Kidney capillary endothelial cell (primary cell): ENCODE data around the gene WDR4.
"Not testable (repeated sequence)": the region's sequence is repeated elsewhere in the genome, so short reads cannot be mapped to it uniquely, and the experiment has no call there.

Source experiments
- DNase-seq: peaks from one replicate; pipeline ENCODE4 v3.0.0-alpha.2; 2018; ENCODE audit warnings: low spot score

The WDR4 gene

GRCh38 chr21:42839271-42840231 is 39.8 kb downstream of the WDR4 start:
- no peak for DNase-seq

DNA sequence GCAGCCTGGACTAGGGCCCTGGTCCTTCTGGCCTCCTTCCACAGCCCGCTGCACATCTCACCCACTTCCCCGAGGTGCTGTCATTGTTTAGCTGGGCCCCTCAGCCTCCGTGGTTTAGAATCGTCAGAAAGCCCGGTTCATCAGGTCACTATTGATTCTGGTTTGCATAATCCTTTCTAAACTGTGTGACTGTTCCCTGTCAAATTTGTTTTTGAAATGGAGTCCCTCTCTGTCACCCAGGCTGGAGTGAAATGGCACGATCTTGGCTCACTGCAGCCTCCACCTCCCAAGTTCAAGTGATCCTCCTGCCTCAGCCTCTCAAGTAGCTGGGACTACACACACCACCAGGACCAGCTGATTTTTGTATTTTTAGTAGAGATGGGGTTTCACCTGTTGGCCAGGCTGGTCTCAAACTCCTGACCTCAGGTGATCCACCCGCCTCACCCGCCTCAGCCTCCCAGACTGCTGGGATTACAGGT is 41.1 kb downstream of the WDR4 start:
- DNase-seq: not testable (repeated sequence)

GRCh38 chr21:42837421-42838211 is 41.7 kb downstream of the WDR4 start:
- no peak for DNase-seq

DNA sequence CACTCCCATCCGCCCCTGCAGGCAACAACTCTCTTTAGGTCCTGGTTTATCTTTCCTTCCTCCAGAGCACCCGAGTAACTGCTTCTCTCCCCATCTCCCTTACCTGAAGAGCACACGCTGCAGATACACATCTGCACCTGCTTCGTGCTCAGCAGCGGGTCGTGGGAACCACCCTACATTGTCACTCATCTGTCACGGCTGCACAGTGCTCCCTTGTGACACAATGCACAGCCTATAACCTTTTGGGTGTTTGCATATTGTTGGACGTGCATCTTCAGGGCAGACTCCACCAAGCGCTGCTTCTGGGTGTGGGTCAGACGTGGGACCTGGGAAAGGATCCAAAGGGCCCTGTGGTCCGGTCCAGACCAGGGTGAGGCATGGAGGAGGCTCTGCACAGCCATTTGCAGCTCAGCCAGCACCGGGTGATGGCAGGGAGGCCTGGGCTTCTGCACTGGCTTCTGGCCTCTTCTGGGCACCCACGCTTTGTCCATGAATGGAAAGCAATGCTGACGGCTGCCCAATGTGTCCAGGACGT is 42.5 kb downstream of the WDR4 start:
- DNase-seq: no peak

DNA sequence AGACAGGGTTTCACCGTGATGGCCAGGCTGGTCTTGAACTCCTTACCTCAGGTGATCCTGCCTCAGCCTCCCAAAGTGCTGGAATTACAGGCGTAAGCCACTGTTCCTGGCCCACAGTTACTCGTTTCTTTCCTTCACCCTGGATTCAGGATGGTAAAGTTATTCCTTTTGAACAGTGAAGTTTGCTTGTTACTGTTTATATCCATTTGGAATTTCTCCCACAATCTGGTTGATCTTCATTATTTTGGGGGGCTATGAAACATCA is 43.0 kb downstream of the WDR4 start:
- DNase-seq: no peak

- DNase-seq: no peak
These were observed 43.5 kb downstream of the WDR4 start for GRCh38 chr21:42835611-42836401.

DNA sequence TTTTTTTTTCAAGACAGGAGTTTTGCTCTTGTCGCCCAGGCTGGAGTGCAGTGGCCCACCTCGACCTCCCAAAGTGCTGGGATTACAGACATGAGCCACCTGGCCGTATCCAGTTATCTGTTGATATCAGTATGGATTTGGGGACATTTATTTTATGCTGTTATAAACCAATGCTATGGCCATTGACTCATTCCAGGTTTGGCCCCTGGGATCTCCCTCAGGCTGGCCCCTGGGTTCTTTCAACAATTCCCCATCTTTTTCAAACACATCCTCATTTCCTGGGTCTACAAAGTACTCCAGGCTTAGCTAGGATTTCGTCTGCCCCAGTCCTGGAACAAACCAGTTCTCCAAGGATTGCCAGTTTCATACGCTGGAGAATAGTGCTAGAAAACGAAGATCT is 44.1 kb downstream of the WDR4 start:
- no peak for DNase-seq

DNA sequence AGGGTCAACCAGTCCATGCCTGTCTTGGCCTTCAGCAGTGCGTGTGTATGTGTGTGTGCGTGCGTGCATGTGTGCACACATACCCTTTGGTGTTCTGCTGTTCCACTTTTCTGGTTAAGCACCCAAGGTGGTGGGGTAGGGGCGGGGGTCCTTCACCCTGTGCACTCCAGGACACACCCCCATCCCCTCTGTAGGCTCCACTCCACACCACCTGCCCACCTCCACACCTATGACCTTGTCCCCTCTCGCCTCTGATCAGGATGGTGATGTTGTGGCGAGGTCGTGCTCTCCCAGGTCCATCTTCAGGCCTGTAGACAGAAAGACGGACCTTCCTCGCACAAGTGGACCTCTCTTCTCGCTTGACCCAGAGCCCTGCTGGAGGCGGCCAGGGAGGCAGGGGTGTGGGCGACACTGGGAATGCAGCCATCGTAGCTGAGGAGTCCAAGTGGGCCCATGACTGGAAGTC is 44.6 kb downstream of the WDR4 start:
- no peak for DNase-seq

DNA sequence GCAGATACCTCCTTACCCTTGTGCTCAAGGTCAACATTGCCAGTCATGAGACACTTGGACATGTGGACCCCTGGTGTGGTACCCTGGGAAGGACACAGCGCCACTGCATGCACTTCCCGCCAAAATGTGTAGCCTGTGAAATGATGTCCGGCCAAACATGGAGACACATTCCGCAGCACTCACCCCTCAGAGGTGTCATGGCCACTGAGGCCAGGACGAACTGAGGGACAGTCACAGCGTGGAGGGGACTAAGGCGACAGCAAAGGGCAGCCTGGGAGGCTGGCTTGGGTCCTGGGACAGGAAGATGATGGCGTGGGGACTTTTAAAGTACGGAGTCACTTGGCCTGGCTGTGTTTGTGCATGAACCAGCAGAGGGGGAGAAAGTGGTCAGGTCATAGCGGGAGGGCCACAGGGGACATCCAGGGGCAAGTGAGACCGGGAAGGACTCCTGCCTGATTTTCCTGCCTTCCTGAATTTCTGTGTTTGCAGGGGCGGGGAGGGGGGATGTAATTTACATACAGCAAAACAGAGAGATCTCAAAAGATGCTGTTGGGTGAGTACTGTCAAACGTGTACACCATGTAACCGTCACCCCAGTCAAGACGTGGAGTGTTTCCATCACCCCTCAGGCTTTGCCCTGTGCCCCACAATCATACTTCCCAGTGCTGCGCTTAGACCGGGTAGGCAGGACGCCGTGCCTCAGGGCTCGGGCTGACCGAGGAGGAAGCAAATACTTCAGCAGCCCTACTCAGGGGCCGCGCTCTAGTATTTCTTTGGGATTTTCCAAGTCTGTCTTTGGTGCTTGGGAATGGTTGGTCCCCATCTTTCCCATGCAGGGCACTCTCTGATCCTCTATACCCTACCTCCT is 45.2 kb downstream of the WDR4 start:
- DNase-seq: no peak

DNA sequence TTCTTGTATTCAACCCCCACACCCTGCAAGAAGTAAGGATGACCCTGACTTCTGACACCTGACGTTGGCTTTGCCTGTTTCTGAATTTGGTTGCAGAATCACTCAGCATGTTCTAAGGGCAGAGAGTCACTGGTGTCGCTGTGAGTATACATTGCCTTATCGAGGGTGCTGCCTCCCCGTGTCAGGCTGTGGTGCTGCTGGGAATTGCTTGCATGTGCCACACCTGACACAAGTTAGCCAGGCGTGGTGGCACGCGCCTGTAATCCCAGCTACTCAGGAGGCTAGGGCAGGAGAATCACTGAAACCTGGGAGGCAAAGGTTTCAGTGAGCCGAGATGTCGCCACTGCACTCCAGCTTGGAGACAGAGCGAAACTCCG is 45.9 kb downstream of the WDR4 start:
- DNase-seq: no peak

- not testable (repeated sequence) for DNase-seq
These were observed 47.1 kb downstream of the WDR4 start for GRCh38 chr21:42832321-42832630.

GRCh38 chr21:42830456-42831455 is 48.6 kb downstream of the WDR4 start:
- DNase-seq: no peak

DNA sequence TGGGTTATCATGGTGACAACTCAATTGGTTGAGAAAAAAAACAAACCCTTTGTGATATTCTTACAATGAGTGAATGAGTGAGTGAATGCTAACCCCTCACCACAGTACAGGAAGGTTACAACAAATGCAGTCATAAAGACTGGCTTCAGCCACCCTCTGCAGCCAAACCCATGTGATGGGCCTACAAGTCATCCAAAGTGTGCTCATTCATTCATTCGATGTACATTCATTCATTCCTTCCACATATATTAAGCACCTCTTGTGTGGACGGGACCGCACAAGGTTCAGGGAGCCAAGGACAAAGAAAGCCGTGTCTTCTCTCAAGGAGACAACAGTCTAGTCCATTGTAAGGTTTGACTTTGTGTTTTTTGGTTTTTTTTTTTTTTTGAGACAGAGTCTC is 49.4 kb downstream of the WDR4 start:
- no peak for DNase-seq

GRCh38 chr21:42829417-42829816 is 49.9 kb downstream of the WDR4 start:
- no peak for DNase-seq

DNA sequence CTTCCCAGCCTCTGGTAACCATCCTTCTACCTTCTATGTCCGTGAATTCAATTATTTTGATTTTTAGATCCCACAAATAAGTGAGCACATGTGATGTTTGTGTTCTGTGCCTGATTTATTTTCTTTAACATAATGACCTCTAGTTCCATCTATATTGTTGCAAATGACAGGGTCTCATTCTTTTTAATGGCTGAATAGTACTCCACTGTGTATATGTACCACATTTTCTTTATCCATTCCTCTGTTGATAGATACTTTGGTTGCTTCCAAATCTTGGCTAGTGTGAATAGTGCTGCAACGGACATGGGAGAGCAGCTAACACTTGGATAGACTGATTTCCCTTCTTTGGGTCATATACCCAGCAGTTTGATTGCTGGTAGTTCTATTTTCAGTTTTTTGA is 51.8 kb downstream of the WDR4 start:
- no peak for DNase-seq

DNA sequence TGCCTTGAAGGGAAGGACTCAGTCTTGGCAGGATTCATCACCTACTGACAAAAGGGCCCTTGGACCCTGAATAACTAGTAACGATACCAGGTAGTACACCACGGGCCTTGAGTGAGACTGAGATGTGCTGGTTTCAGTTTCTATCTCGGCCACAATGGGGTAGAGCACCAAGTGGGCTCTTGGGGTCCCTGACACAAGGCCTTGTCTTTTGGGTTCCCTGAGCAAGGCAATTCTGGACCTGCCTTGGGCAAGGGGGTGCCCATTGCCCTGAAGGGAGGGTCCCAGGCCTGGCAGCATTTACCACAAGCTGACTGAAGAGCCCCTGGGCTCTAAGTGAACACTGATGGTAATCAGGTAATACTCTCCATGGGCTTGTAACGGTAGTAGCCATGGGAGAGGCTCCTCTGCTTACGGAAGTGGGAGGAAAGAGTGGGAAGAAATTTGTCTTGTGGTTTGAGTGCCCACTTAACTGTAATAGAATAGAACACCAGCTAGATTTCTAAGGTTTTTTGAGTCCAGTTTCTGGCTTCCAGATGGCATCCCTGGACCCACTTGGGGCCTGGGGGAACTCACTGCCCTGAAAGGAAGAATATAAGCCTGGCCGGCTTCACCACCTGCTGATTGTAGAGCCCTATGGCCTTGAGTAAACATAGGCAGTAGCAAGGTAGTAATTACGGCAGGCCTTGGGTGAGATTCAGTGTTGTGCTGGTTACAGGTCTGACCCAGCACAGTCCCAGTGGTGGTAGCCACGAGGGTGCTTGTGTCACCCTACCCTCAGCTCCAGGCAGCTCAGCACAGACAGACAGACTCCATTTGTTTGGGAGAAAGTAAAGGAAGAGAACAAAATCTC is 58.5 kb downstream of the WDR4 start:
- no peak for DNase-seq

- no peak for DNase-seq
These were observed 59.3 kb downstream of the WDR4 start for GRCh38 chr21:42819861-42820615.

DNA sequence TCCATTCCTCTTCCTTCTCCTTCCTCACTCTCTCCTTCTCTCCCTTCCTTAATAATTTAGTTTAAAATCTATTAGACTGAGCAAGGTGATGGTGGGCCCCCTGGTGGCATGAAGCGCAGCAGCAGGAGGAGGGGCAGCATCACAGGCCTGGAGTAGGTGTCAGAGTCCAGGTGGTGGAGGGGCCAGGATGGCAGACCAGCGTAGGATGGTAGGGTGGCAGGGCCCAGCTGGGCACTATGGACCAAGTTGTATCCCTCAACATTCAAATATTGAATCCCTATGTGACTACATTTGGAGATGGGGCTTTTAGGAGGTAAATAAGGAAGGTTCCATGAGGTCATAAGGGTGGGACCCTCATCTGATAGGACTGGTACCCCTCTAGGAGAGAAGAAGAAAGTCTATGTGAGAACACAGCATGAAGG is 61.0 kb downstream of the WDR4 start:
- DNase-seq: peak; percentile 20
